Measurements from ENCODE around the gene RABL3.

GRCh38 chr3:120745466-120745865 is 3.1 kb upstream of the RABL3 start:
- TF ChIP-seq POLR2A (IDR thresholded peaks at IDR 0.05) (no peak), CTCF (IDR thresholded peaks at IDR 0.05) (no peak), EP300 (IDR thresholded peaks at IDR 0.05) (no peak), POLR2AphosphoS5 (IDR thresholded peaks at IDR 0.05) (no peak)

All from upper lobe of left lung (tissue), 4 donors.